MM.1S (cell line): ENCODE data around the gene MPDU1.

ENCODE experiments used
- CTCF ChIP-seq: fragments of 300-600 bp; sonication (generic); IDR thresholded peaks from 2 replicates; pipeline ENCODE4 v1.5.1; 2016; ENCODE audit warnings: antibody characterized with exemption, low read length, mixed read lengths
- EZH2 ChIP-seq: fragments of 300-600 bp; sonication (generic); optimal IDR thresholded peaks from 2 replicates; pipeline ENCODE3; 2017; ENCODE audit warnings: low read depth, mild to moderate bottlenecking, antibody characterized with exemption, low read length, mixed read lengths
- EZH2phosphoT487 ChIP-seq: fragments of 300-600 bp; sonication (generic); IDR thresholded peaks from 2 replicates; pipeline ENCODE4 v1.6.1; 2018; ENCODE audit warnings: antibody characterized with exemption, low read length

DNA sequence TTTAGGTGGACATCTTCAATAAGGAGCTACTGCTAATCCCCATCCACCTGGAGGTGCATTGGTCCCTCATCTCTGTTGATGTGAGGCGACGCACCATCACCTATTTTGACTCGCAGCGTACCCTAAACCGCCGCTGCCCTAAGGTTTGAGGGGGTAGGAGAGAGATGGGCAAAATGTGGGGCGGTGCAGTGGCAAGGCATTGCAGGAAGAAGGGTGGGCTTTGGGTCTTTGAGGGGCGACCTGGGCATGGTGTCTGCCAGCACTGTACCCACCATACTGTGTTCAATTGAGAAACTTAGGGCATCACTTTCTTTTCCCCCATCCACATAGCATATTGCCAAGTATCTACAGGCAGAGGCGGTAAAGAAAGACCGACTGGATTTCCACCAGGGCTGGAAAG, 13.3 kb upstream of the MPDU1 start:
- TF ChIP-seq CTCF: no peak
- no peak for TF ChIP-seq EZH2phosphoT487
- TF ChIP-seq EZH2: no peak
